Measurements from ENCODE around the gene KCNAB1. TPM values are rescaled to one million over a fixed set of nuclear protein-coding genes. Genes with fewer than 3 reads are reported as not detected.
"Not testable (repeated sequence)": the region's sequence is repeated elsewhere in the genome, so short reads cannot be mapped to it uniquely, and the experiment has no call there.

KCNAB1 gene
- polyA plus RNA-seq, 1 experiment, result 0.07 TPM

DNA sequence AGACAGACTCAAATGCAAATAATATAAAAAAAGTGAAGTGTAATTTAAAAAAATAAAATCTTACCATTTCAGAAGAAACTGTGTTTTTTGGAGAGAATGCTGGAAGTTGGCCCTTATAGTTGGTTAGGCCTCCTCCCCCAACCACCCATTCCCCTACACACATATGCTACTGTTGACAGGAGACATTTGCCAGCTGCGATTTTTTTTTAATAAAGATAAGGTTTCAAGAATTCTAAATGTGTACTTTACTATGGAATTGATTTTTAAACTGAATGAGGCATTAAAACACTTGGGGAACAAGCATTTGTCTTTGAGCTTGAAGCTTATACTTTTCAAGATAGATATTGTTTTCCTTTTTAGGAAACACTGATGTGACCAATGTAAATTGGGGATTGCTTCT is 438.9 kb downstream of the KCNAB1 start:
- CTCF ChIA-PET, result no interaction called here
- DNase-seq (ENCODE audit: low read depth, low spot score), result no peak

DNA sequence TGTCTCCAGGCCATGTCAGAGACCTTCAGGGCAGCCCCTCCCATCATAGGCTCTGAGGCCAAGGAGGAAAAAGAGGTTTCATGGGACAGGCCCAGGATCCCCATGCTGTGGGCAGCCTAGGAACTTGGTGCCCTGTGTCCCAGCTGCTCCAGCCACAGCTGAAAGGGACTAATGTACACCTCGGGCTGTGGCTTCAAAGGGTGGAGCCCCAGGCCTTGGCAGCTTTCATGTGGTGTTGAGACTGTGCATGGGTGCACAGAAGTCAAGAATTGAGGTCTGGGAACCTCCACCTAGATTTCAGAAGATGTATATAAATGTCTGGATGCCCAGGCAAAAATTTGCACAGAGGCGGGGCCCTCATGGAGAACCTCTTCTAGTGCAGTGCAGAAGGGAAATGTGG is 441.2 kb downstream of the KCNAB1 start:
- POLR2A ChIA-PET, result no interaction called here
- H3K27me3 ChIP-seq (ENCODE audit: control insufficient read depth, insufficient read depth, low read length), result no peaks in the 10 kb centered on the region
- no peak overlapping the region for H3K4me3 ChIP-seq (ENCODE audit: low read depth, low read length)
- CTCF ChIA-PET, result no interaction called here
- H3K27ac ChIP-seq (ENCODE audit: low read depth, low read length), result no peak overlapping the region
- H3K9me3 ChIP-seq (ENCODE audit: control insufficient read depth, insufficient read depth, low read length), result no peaks in the 10 kb centered on the region
- TF ChIP-seq, protein P1, sequence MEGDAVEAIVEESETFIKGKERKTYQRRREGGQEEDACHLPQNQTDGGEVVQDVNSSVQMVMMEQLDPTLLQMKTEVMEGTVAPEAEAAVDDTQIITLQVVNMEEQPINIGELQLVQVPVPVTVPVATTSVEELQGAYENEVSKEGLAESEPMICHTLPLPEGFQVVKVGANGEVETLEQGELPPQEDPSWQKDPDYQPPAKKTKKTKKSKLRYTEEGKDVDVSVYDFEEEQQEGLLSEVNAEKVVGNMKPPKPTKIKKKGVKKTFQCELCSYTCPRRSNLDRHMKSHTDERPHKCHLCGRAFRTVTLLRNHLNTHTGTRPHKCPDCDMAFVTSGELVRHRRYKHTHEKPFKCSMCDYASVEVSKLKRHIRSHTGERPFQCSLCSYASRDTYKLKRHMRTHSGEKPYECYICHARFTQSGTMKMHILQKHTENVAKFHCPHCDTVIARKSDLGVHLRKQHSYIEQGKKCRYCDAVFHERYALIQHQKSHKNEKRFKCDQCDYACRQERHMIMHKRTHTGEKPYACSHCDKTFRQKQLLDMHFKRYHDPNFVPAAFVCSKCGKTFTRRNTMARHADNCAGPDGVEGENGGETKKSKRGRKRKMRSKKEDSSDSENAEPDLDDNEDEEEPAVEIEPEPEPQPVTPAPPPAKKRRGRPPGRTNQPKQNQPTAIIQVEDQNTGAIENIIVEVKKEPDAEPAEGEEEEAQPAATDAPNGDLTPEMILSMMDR (IDR thresholded peaks at IDR 0.05; ENCODE audit: low read depth, low read length), result no peak
- no peak for DNase-seq (ENCODE audit: low read depth, low spot score)

More for the DNA sequence above, 438.9 kb downstream of the KCNAB1 start:
- TF ChIP-seq, protein P1 (IDR thresholded peaks at IDR 0.05; ENCODE audit: low read depth, low read length), result no peak
- Histone ChIP-seq H3K27me3 (ENCODE audit: control insufficient read depth, insufficient read depth, low read length) (no peaks in the 10 kb centered on the region), H3K9me3 (ENCODE audit: control insufficient read depth, insufficient read depth, low read length) (peaks cover 3% of the 10 kb centered on the region; the same call in 1 of the 2 replicates), H3K27ac (ENCODE audit: low read depth, low read length) (no peak overlapping the region), H3K4me3 (ENCODE audit: low read depth, low read length) (no peak overlapping the region)
- POLR2A ChIA-PET, result no interaction called here

DNA sequence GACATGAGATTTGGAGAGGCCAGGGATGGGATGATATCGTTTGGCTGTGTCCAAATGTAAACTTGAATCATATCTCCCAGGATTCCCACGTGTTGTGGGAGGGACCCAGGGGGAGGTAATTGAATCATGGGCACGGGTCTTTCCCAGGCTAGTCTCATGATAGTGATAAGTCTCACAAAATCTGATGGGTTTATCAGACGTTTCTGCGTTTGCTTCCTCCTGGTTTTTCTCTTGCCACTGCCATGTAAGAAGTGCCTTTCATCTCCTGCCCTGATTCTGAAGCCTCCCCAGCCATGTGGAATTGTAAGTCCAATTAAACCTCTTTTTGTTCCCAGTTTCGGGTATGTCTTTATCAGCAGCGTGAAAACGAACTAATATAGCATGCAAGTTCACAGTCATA is 442.1 kb downstream of the KCNAB1 start:
- H3K9me3 ChIP-seq (ENCODE audit: control insufficient read depth, insufficient read depth, low read length); DNase-seq (ENCODE audit: low read depth, low spot score); CTCF ChIA-PET; POLR2A ChIA-PET; H3K27me3 ChIP-seq (ENCODE audit: control insufficient read depth, insufficient read depth, low read length); H3K27ac ChIP-seq (ENCODE audit: low read depth, low read length); H3K4me3 ChIP-seq (ENCODE audit: low read depth, low read length): not testable (repeated sequence)

DNA sequence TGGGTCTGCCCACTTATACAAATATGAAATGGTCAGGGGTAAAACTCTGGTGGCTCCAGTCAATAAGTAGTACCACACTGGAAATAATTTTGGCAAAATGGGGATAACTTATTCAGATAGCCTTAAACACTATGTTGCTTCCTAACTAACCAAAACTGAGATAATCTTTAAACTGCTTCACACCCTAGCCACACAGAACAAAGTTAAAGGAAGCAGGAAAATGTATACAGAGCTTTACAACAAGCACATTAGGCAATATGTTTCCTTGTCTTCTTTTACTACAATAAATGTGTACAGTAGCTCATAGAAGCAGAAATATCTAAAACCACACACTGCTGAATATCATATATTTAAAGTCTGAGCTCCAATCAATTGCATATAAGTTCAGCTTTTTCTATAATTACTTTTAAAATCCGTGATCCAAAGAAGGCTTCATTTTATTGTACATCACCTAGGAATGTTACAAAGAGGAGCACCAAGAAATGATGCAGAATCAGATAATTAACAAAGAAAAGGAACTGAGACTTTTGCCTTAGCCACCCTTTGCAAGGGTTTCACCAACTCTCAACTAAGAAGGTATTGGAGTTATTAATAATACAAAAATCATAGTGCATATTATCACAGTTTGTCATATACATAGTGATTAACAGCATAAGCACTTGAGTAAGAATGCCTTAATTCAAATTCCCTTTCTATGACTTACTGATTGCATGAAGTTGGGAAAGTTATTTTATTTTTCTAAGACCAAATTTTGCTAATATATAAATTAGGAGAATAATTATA is 443.7 kb downstream of the KCNAB1 start:
- no peak for DNase-seq (ENCODE audit: low read depth, low spot score)
- POLR2A ChIA-PET, result interaction anchor here (1.4 kb wide), 1 partner anchor 9 kb away, joined by 5 read pairs; the partner anchor contains the start of gene SSR3
- Histone ChIP-seq H3K9me3 (ENCODE audit: control insufficient read depth, insufficient read depth, low read length) (no peaks in the 10 kb centered on the region), H3K27me3 (ENCODE audit: control insufficient read depth, insufficient read depth, low read length) (no peaks in the 10 kb centered on the region), H3K27ac (ENCODE audit: low read depth, low read length) (no peak overlapping the region), H3K4me3 (ENCODE audit: low read depth, low read length) (no peak overlapping the region)
- TF ChIP-seq, protein P1 (IDR thresholded peaks at IDR 0.05; ENCODE audit: low read depth, low read length), result no peak
- CTCF ChIA-PET, result interaction anchor here (0.6 to 1.4 kb wide), 2 partner anchors 24 to 518 kb away, joined by 3 to 6 read pairs; no protein-coding TSS in a partner anchor

DNA sequence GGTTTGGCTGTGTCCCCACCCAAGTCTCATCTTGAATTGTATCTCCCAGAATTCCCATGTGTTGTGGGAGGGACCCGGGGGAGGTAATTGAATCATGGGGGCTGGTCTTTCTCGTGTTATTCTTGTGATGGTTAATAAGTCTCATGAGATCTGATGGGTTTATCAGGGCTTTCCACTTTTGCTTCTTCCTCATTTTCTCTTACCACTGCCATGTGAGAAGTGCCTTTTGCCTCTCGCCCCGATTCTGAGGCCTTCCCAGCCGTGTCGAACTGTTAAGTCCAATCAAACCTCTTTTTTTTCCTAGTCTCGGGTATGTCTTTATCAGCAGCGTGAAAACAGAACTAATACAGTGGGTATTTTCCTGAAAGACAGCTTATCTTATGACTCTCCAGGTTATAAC is 448.6 kb downstream of the KCNAB1 start:
- H3K4me3 ChIP-seq (ENCODE audit: low read depth, low read length); CTCF ChIA-PET; H3K27ac ChIP-seq (ENCODE audit: low read depth, low read length); H3K9me3 ChIP-seq (ENCODE audit: control insufficient read depth, insufficient read depth, low read length); DNase-seq (ENCODE audit: low read depth, low spot score); H3K27me3 ChIP-seq (ENCODE audit: control insufficient read depth, insufficient read depth, low read length); POLR2A ChIA-PET: not testable (repeated sequence)

DNA sequence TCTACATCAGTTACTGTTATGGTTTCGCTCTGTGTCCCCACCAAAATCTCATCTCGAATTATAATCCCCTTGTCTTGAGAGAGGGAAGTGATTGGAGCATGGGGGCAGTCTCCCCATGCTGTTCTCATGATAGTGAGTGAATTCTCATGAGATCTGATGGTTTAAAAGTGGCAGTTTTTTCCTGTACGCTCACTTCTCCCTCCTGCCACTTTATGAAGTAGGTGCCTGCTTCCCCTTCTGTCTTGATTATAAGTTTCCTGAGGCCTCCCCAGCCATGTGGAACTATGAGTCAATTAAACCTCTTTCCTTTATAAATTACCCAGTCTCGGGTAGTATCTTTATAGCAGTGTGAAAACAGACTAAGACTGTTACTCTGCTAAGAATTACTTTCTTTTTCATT is 449.5 kb downstream of the KCNAB1 start:
- DNase-seq (ENCODE audit: low read depth, low spot score); POLR2A ChIA-PET; H3K4me3 ChIP-seq (ENCODE audit: low read depth, low read length); H3K9me3 ChIP-seq (ENCODE audit: control insufficient read depth, insufficient read depth, low read length); H3K27me3 ChIP-seq (ENCODE audit: control insufficient read depth, insufficient read depth, low read length); H3K27ac ChIP-seq (ENCODE audit: low read depth, low read length); CTCF ChIA-PET: not testable (repeated sequence)

All from AG04450 (cell line).